T-cell (primary cell): Measurements from ENCODE around the gene VWA3B. TPM values are rescaled to one million over a fixed set of nuclear protein-coding genes. Genes with fewer than 3 reads are reported as not detected.

Experiments
- ATAC-seq, 4 experiments: fragments of 200-7000 bp in 3 of 4; fragments of 150-1000 bp in 1 of 4; cut with Tn5 transposase; replicated peaks in 1 of 4; 1 replicate in 3 of 4; 2 replicates in 1 of 4; pipeline ENCODE4 v1.10.0; 2021; ENCODE audit warnings: moderate library complexity in 3 of 4, mild to moderate bottlenecking in 2 of 4, moderate number of reproducible peaks in 1 of 4
- CTCF ChIA-PET, 2 donors: fragments of 300-600 bp; sonication (Branson Sonifier 250); formaldehyde crosslinking; loops; one replicate each; lab custom pipeline; 2022; ENCODE audit warnings: antibody characterized with exemption in 2 of 2; lab: Charles Lee
- POLR2A ChIA-PET, 2 donors: fragments of 300-600 bp; sonication (Branson Sonifier 250); formaldehyde crosslinking; loops; one replicate each; lab custom pipeline; 2022; ENCODE audit warnings: antibody characterized with exemption in 2 of 2; lab: Charles Lee
- DNase-seq, 35 experiments: peaks; one replicate each; pipeline versions ENCODE4 v3.0.0 to v3.0.0-alpha.2; 2013 to 2023
- H3K27ac ChIP-seq: one replicate; pipeline ENCODE4 v1.5.1; 2013; ENCODE audit warnings: low read length
- H3K27me3 ChIP-seq, 2 experiments: replicated peaks in 1 of 2; 1 replicate in 1 of 2; 2 replicates in 1 of 2; pipeline versions ENCODE4 v1.6.1 to v1.7.0; 2013; ENCODE audit warnings: low read length in 1 of 2, mixed read lengths in 1 of 2; ENCODE audit not compliant: control insufficient read depth in 2 of 2, insufficient read depth in 2 of 2; ENCODE audit errors: extremely low read depth in 1 of 2
- H3K36me3 ChIP-seq, 2 donors: 1 replicate in 1 of 2; 2 replicates in 1 of 2; pipeline versions ENCODE4 v1.6.1 to v1.7.0; 2013; ENCODE audit warnings: low read length in 1 of 2; ENCODE audit not compliant: control insufficient read depth in 2 of 2, insufficient read depth in 1 of 2; ENCODE audit errors: extremely low read depth in 1 of 2
- H3K4me1 ChIP-seq, 2 experiments: 1 replicate in 1 of 2; 2 replicates in 1 of 2; pipeline versions ENCODE4 v1.6.1 to v1.7.0; 2013; ENCODE audit warnings: low read length in 2 of 2, mixed read lengths in 1 of 2; ENCODE audit not compliant: insufficient read depth in 2 of 2, control insufficient read depth in 1 of 2; ENCODE audit errors: extremely low read depth in 1 of 2
- H3K4me3 ChIP-seq, 2 donors: 1 replicate in 1 of 2; 2 replicates in 1 of 2; pipeline versions ENCODE4 v1.5.1 to v1.7.0; 2013; ENCODE audit warnings: mild to moderate bottlenecking in 2 of 2, low read length in 1 of 2, moderate library complexity in 1 of 2; ENCODE audit not compliant: control insufficient read depth in 1 of 2; ENCODE audit errors: extremely low read depth in 1 of 2
- H3K9me3 ChIP-seq: 2 replicates; pipeline ENCODE4 v1.7.0; 2013
- H3K27ac Mint-ChIP-seq, 2 donors: one replicate each; pipeline ENCODE4 v1.8.0; 2020 to 2021; ENCODE audit warnings: mild to moderate bottlenecking in 2 of 2, mixed read lengths in 2 of 2
- H3K27me3 Mint-ChIP-seq, 2 donors: one replicate each; pipeline ENCODE4 v1.8.0; 2021 to 2022; ENCODE audit warnings: mixed read lengths in 2 of 2
- H3K36me3 Mint-ChIP-seq: one replicate; pipeline ENCODE4 v1.8.0; 2021; ENCODE audit warnings: mixed read lengths
- H3K4me1 Mint-ChIP-seq, 3 donors: one replicate each; pipeline ENCODE4 v1.8.0; 2020 to 2022; ENCODE audit warnings: mixed read lengths in 3 of 3, mild to moderate bottlenecking in 1 of 3
- H3K4me3 Mint-ChIP-seq, 3 donors: one replicate each; pipeline ENCODE4 v1.8.0; 2020 to 2022; ENCODE audit warnings: mild to moderate bottlenecking in 3 of 3, mixed read lengths in 3 of 3, moderate library complexity in 3 of 3
- H3K9me3 Mint-ChIP-seq, 3 donors: one replicate each; pipeline ENCODE4 v1.8.0; 2020 to 2022; ENCODE audit warnings: mixed read lengths in 3 of 3
- WGBS: methylation state at CpG from one replicate; pipeline ENCODE4 v1.1.5; 2013; ENCODE audit warnings: missing lambda C conversion rate; ENCODE audit not compliant: insufficient coverage; 5-methylcytosine and 5-hydroxymethylcytosine counted together
- total RNA-seq, 35 experiments: library from RNA in 6 of 35; stranded (reverse) in 6 of 35; fragments of 120-200 nt in 1 of 35; gene quantifications; one replicate each; pipeline versions ENCODE4 v1.2.1 to v1.2.4 and lab custom pipeline; 2013 to 2026

Gene VWA3B
- total RNA-seq, 5 donors from 2014 or later (not counting 1 experiment from before 2014, with no cell fraction given) = not detected

GRCh38 chr2:98177286-98177685 lies 90.3 kb downstream of the VWA3B start:
- no peak overlapping the region for H3K27ac ChIP-seq
- no peak for ATAC-seq
- ChIA-PET CTCF (no interaction called here), POLR2A (no interaction called here)
- Mint-ChIP-seq H3K27me3 (peaks cover 41 to 49% of the 10 kb centered on the region in 2 donors), H3K27ac (no peak overlapping the region), H3K36me3 (no peaks in the 10 kb centered on the region), H3K9me3 (no peaks in the 10 kb centered on the region), H3K4me1 (no peaks in the 10 kb centered on the region), H3K4me3 (no peak overlapping the region)
- H3K4me1 ChIP-seq = no peaks in the 10 kb centered on the region
- peaks cover 0 to 30% of the 10 kb centered on the region in 2 experiments for H3K27me3 ChIP-seq
- no peak overlapping the region for H3K4me3 ChIP-seq
- H3K36me3 ChIP-seq = no peaks in the 10 kb centered on the region
- no peaks in the 10 kb centered on the region for H3K9me3 ChIP-seq
- no CpG with 5 or more reads among the region's 2 CpGs for WGBS
- no peak for DNase-seq

GRCh38 chr2:98177986-98178385 lies 91.0 kb downstream of the VWA3B start:
- Mint-ChIP-seq H3K27me3 (peaks cover 34 to 43% of the 10 kb centered on the region in 2 donors), H3K36me3 (no peaks in the 10 kb centered on the region), H3K4me1 (no peaks in the 10 kb centered on the region), H3K9me3 (no peaks in the 10 kb centered on the region), H3K27ac (no peak overlapping the region), H3K4me3 (no peak overlapping the region)
- Histone ChIP-seq H3K4me3 (no peak overlapping the region), H3K9me3 (no peaks in the 10 kb centered on the region), H3K4me1 (no peaks in the 10 kb centered on the region), H3K36me3 (no peaks in the 10 kb centered on the region), H3K27me3 (peaks cover 0 to 29% of the 10 kb centered on the region in 2 experiments), H3K27ac (no peak overlapping the region)
- POLR2A ChIA-PET = no interaction called here
- ATAC-seq = no peak
- WGBS = 100% methylated on average over 1 of the region's 6 CpGs
- CTCF ChIA-PET = no interaction called here
- no peak for DNase-seq

GRCh38 chr2:98180456-98180855 lies 93.5 kb downstream of the VWA3B start:
- DNase-seq (no peak), ATAC-seq (no peak)
- Mint-ChIP-seq H3K27me3 (peaks cover 30 to 38% of the 10 kb centered on the region in 2 donors), H3K36me3 (no peaks in the 10 kb centered on the region), H3K27ac (no peak overlapping the region), H3K4me1 (no peaks in the 10 kb centered on the region), H3K4me3 (no peak overlapping the region), H3K9me3 (no peaks in the 10 kb centered on the region)
- H3K9me3 ChIP-seq = no peaks in the 10 kb centered on the region
- H3K27me3 ChIP-seq = peaks cover 0 to 29% of the 10 kb centered on the region in 2 experiments
- CTCF ChIA-PET = no interaction called here
- no peak overlapping the region for H3K4me3 ChIP-seq
- no peaks in the 10 kb centered on the region for H3K36me3 ChIP-seq
- 94% methylated on average over 2 of the region's 2 CpGs for WGBS
- no peaks in the 10 kb centered on the region for H3K4me1 ChIP-seq
- POLR2A ChIA-PET = no interaction called here
- no peak overlapping the region for H3K27ac ChIP-seq

- no peak for DNase-seq
- WGBS = no CpG with 5 or more reads among the region's 3 CpGs
Measured at GRCh38 chr2:98181346-98181745, 94.4 kb downstream of the VWA3B start.

GRCh38 chr2:98185801-98186200 lies 98.8 kb downstream of the VWA3B start:
- peaks cover 7 to 13% of the 10 kb centered on the region in 2 donors for H3K27me3 Mint-ChIP-seq
- no peak overlapping the region for H3K27ac Mint-ChIP-seq
- Histone ChIP-seq H3K27me3 (peaks cover 0 to 14% of the 10 kb centered on the region in 2 experiments), H3K36me3 (no peaks in the 10 kb centered on the region), H3K27ac (no peak overlapping the region), H3K9me3 (no peaks in the 10 kb centered on the region), H3K4me1 (no peaks in the 10 kb centered on the region), H3K4me3 (no peak overlapping the region)
- ATAC-seq = no peak
- H3K36me3 Mint-ChIP-seq = no peaks in the 10 kb centered on the region
- POLR2A ChIA-PET = no interaction called here
- H3K4me3 Mint-ChIP-seq = no peak overlapping the region
- 47% methylated on average over 4 of the region's 5 CpGs for WGBS
- no peaks in the 10 kb centered on the region for H3K4me1 Mint-ChIP-seq
- CTCF ChIA-PET = no interaction called here
- no peaks in the 10 kb centered on the region for H3K9me3 Mint-ChIP-seq
- no peak for DNase-seq

More at GRCh38 chr2:98181346-98181745, 94.4 kb downstream of the VWA3B start:
- Histone ChIP-seq H3K27me3 (peaks cover 0 to 27% of the 10 kb centered on the region in 2 experiments), H3K36me3 (no peaks in the 10 kb centered on the region), H3K9me3 (no peaks in the 10 kb centered on the region), H3K4me3 (no peak overlapping the region), H3K4me1 (no peaks in the 10 kb centered on the region), H3K27ac (no peak overlapping the region)
- H3K27me3 Mint-ChIP-seq = peaks cover 28 to 35% of the 10 kb centered on the region in 2 donors
- H3K4me1 Mint-ChIP-seq = no peaks in the 10 kb centered on the region
- ATAC-seq = no peak
- no peaks in the 10 kb centered on the region for H3K36me3 Mint-ChIP-seq
- H3K27ac Mint-ChIP-seq = no peak overlapping the region
- POLR2A ChIA-PET = no interaction called here
- H3K4me3 Mint-ChIP-seq = no peak overlapping the region
- CTCF ChIA-PET = no interaction called here
- no peaks in the 10 kb centered on the region for H3K9me3 Mint-ChIP-seq

GRCh38 chr2:98187194-98187593 lies 100.2 kb downstream of the VWA3B start:
- ChIA-PET CTCF (no interaction called here), POLR2A (no interaction called here)
- WGBS = 93% methylated on average over 3 of the region's 9 CpGs
- Mint-ChIP-seq H3K27me3 (peaks cover 0 to under 1% of the 10 kb centered on the region in 2 donors), H3K4me1 (no peaks in the 10 kb centered on the region), H3K4me3 (no peak overlapping the region), H3K9me3 (no peaks in the 10 kb centered on the region), H3K36me3 (no peaks in the 10 kb centered on the region), H3K27ac (no peak overlapping the region)
- no peaks in the 10 kb centered on the region for H3K4me1 ChIP-seq
- no peak for DNase-seq
- H3K9me3 ChIP-seq = no peaks in the 10 kb centered on the region
- H3K27me3 ChIP-seq = peaks cover 0 to 7% of the 10 kb centered on the region in 2 experiments
- no peaks in the 10 kb centered on the region for H3K36me3 ChIP-seq
- H3K27ac ChIP-seq = no peak overlapping the region
- ATAC-seq = no peak
- H3K4me3 ChIP-seq = no peak overlapping the region
